ENCODE measurements around the gene KY.

Gene KY

DNA sequence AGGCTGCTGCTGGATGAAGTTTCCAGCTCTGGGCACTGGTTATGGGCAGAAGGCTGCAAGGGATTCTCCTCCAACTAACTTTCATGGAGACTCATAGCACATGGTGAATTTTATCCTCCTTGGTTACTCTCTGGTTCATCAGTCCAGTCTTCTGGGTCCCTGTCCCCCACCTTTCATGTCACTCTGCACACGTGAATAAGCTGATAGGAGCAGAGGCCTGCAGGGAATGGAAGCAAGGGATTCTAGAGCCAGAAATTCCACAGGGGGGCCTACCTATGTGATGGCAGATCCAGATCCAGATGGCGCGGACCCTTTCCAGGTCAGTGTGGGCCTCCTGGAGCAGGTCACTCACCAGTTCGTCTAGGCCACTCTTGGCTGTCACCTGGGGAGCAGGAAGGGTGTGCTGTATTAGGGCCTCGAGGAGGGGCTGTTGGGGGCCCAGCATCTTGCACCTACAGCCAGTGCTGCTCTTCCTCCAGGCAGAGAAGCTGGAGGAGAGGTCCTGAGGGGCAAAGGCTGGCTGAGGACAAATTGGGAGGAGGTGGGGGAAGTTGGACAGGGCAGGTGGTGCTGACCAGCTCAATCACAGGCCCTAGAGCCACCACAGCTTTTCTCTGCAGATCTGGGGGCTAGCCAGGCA is 30.2 kb downstream of the KY start:
- in situ Hi-C loops (cut with MboI; ENCODE audit: low sequenced_read_pairs), result no loop called here

DNA sequence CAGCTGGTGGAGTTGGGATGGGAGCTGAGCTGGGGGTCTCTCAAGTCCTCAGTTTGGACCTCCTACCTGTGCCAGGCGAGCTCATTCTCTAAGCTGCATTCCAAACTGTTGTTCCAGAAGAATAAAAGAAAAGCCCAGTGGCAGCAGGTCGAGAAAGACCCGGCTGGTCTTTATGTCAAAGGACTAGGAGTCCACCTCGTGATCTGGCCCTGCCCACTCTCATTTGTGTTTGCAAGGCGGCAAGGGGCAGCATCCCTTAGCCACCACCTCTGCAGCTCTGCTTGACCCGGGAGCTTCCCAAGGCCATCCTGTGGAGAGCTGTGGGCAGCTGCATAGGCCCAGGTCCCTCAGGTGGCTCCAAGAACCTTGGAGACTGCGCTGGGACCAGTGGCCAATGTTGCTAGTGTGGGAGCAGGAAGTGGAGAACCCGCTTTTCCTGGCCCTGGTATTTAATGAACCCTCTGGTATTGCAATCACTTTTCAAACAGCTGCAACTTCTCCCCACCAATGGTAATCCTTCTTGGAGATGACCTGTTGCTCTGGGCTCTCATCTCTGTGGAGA is 30.9 kb downstream of the KY start:
- in situ Hi-C loops (cut with MboI; ENCODE audit: low sequenced_read_pairs), result no loop called here

- in situ Hi-C loops (cut with MboI; ENCODE audit: low sequenced_read_pairs), result no loop called here
These were observed 31.6 kb downstream of the KY start for GRCh38 chr3:134619301-134619615.

DNA sequence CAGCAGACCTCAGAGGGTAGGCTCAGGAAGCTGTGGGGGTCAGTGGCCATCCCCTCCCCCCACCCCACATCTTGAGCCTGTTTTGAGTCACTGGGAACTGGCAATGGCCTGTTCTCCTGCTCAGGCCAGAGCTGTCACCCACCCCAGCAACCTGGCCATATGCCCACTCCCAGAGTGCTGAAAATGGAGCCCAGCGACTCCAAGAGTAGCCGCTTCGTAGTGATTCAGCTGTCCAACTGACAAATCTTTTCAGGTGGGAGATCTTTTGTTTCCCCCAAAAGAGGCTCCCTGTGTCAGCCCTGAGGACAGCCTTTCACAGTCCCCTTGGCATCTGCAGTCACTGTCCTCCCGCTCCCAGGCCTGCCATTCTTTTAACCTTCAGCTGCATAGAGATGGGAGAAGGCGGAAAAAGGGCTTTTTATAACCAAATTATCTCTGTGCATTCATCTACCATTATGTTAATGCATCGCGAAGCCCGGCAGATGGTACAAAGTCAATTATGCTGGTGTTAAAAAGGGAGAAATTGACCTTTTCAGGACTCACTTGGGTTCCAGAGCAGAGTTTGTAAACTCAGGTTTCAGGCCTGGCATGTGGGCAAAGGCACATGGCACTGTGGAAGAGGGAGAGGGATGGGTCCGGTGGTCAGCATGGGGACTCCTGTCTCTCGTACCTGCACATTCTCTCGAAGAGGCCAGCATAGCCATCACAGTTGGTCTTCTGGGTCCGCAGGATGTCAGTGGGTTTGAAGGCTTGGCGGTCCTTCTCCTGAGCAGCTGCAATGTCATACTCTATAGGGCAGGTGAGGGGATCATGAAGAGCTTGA is 32.1 kb downstream of the KY start:
- in situ Hi-C loops (cut with MboI; ENCODE audit: low sequenced_read_pairs), result no loop called here

GRCh38 chr3:134617608-134618477 is 33.0 kb downstream of the KY start:
- in situ Hi-C loops (cut with MboI; ENCODE audit: low sequenced_read_pairs), result no loop called here

GRCh38 chr3:134615743-134616142 is 35.1 kb downstream of the KY start:
- in situ Hi-C loops (cut with MboI; ENCODE audit: low sequenced_read_pairs), result no loop called here

GRCh38 chr3:134614955-134615354 is 35.9 kb downstream of the KY start:
- in situ Hi-C loops (cut with MboI; ENCODE audit: low sequenced_read_pairs), result no loop called here

GRCh38 chr3:134613006-134613520 is 37.8 kb downstream of the KY start:
- in situ Hi-C loops (cut with MboI; ENCODE audit: low sequenced_read_pairs), result no loop called here

DNA sequence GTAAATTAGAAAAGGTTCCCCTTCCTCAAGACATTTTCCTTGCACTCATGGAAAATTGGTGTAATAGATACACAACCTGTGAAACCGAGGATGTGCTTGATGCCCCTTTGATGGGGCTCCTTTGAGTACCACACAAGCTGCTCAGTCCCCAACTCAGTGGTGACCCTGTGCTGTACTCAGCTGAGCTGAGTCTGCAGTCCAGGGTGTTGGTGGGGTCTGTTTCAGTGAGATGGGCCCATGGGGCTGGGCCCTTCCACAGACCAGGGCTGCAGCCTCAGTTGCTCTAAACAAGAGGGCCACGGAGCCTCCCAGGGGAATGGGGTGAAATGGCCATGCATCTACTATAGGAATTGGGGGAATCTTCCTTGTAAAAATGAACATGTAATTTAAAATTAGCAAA is 39.3 kb downstream of the KY start:
- in situ Hi-C loops (cut with MboI; ENCODE audit: low sequenced_read_pairs), result no loop called here

GRCh38 chr3:134610432-134611385 is 40.1 kb downstream of the KY start:
- in situ Hi-C loops (cut with MboI; ENCODE audit: low sequenced_read_pairs), result no loop called here

GRCh38 chr3:134609821-134610431 is 40.9 kb downstream of the KY start:
- in situ Hi-C loops (cut with MboI; ENCODE audit: low sequenced_read_pairs), result no loop called here

DNA sequence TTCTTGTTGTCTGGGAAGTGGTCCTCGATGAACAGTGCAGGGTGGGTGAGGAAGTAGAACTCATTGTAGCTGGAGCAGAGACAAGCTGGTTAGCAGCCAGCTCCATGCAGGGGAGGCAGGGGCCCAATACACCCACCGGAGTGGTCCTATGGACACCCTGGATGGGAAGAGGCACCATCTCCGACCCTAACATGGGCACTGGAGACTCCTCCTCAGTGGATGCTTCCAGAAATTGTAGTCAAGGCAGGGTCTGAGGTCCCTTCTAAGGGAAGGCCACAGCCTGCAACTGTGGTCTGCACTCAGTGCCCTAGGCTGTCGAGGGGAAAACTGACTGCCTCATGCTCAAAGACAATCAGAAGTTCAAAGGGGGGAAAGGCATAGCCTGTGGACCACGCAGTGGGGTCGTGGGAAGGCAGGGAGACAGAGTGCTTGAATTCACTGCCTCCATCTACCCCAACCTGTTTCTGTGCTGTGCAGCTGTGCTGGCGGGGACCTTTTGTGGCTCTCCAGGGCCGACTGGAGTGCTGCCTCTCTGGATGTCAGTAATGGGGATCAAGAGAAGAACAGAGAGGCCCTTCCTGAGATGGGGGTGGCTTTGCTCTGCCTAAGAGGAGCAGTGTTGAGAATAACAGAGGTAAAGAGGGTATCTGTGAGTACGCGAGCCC is 41.9 kb downstream of the KY start:
- in situ Hi-C loops (cut with MboI; ENCODE audit: low sequenced_read_pairs), result no loop called here

- in situ Hi-C loops (cut with MboI; ENCODE audit: low sequenced_read_pairs), result no loop called here
These were observed 42.6 kb downstream of the KY start for GRCh38 chr3:134608023-134608770.

DNA sequence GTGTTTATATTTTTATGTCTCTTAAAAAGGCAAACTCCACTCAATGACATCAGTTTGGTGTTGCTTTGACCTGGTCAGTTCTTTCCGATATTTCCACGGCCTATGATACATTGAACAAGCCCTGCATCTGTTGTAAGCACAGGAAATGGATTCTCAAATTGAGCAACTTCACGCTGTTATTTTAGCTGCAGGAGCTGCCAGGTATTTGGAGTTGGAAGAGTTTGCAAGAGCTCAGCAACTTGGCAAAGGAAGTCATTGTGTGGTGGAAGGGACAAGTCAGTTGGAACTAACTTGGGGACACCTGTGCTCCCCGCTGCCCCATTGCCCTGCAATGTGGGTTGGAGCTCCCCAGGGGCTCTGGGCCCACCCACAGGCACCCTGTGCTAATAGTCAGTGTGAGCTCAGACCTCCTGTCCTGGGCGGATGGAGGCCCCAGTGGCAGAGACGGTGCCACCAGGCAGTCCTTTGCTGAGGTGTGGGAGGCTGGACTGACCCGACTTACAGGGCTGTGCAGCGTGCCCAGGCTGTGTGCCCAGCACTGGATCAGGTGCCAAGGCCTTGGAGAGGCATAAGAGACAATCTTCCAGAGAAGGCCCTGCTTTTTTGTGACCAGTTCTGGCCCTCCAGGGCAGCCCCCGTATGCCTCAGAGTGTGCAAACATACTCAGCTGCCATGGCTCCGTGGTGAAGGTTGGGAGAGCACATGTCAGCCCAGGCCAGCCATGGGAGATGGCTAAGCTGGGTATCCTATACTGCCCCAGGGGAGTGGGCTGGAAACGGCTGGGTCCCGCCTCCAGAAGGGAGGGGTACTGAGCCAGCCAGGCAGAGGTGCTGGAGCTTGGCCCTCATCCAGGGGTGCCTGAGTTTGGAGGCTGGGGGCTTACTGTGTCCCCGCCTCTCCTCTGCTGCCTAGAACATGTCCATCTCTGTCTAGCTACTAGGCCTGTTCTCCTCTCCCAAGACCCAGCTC is 43.5 kb downstream of the KY start:
- in situ Hi-C loops (cut with MboI; ENCODE audit: low sequenced_read_pairs), result no loop called here

- in situ Hi-C loops (cut with MboI; ENCODE audit: low sequenced_read_pairs), result no loop called here
These were observed 44.5 kb downstream of the KY start for GRCh38 chr3:134606033-134607025.

DNA sequence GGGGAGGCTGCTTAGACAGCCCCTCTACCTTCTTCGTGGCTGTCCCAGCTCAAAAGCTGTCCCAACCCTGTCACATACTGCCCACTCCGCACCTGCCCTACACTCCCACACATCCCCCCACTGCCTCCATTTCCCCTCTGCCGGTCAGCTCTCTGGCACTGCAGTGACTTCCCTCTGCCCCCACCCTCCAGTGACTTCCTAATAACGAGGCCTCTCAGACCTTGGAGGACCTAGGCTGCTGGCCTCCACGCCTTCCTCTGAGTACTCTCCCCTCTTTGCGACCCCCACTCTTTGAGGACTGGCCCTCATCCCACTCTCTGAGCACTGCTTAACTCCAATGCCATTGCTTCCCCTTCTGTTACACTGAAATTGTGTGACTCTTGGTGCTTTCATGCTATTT is 45.3 kb downstream of the KY start:
- in situ Hi-C loops (cut with MboI; ENCODE audit: low sequenced_read_pairs), result no loop called here

All from HL-60/S4 (cell line).